ENCODE data around the gene ZW10. TPM values are rescaled to one million over a fixed set of nuclear protein-coding genes. Genes with fewer than 3 reads are reported as not detected.
"Not testable (repeated sequence)": the region's sequence is repeated elsewhere in the genome, so short reads cannot be mapped to it uniquely, and the experiment has no call there.

The ZW10 gene
- total RNA-seq, 1 donor from 2014 or later = 21.3 TPM

GRCh38 chr11:113729456-113729855 lies 44.0 kb downstream of the ZW10 start:
- H3K27me3 Mint-ChIP-seq = no peaks in the 10 kb centered on the region
- intact Hi-C loops (cut with micrococcal nuclease) = no loop called here
- H3K27ac Mint-ChIP-seq = no peak overlapping the region

GRCh38 chr11:113728814-113729213 lies 44.7 kb downstream of the ZW10 start:
- H3K27ac Mint-ChIP-seq = no peak overlapping the region
- intact Hi-C loops (cut with micrococcal nuclease) = no loop called here
- peaks cover 2% of the 10 kb centered on the region for H3K4me1 Mint-ChIP-seq
- H3K36me3 Mint-ChIP-seq (ENCODE audit: low read depth) = peaks cover 13% of the 10 kb centered on the region
- no peaks in the 10 kb centered on the region for H3K27me3 Mint-ChIP-seq
- DNase-seq = no peak
- no peak overlapping the region for H3K4me3 Mint-ChIP-seq
- no peaks in the 10 kb centered on the region for H3K9me3 Mint-ChIP-seq

More at GRCh38 chr11:113729456-113729855, 44.0 kb downstream of the ZW10 start:
- Mint-ChIP-seq H3K9me3 (no peaks in the 10 kb centered on the region), H3K36me3 (ENCODE audit: low read depth) (peaks cover 19% of the 10 kb centered on the region), H3K4me3 (no peak overlapping the region), H3K4me1 (peaks cover 2% of the 10 kb centered on the region)
- no peak for DNase-seq

GRCh38 chr11:113725913-113726312 lies 47.6 kb downstream of the ZW10 start:
- Mint-ChIP-seq H3K4me3 (no peak overlapping the region), H3K36me3 (ENCODE audit: low read depth) (no peaks in the 10 kb centered on the region), H3K27ac (no peak overlapping the region), H3K4me1 (peaks cover 2% of the 10 kb centered on the region), H3K9me3 (no peaks in the 10 kb centered on the region), H3K27me3 (no peaks in the 10 kb centered on the region)
- intact Hi-C loops (cut with micrococcal nuclease) = no loop called here
- no peak for DNase-seq

- H3K4me1 Mint-ChIP-seq = peaks cover 2% of the 10 kb centered on the region
- no peaks in the 10 kb centered on the region for H3K9me3 Mint-ChIP-seq
- H3K36me3 Mint-ChIP-seq (ENCODE audit: low read depth) = no peaks in the 10 kb centered on the region
- DNase-seq = no peak
- H3K27ac Mint-ChIP-seq = no peak overlapping the region
- intact Hi-C loops (cut with micrococcal nuclease) = no loop called here
- no peak overlapping the region for H3K4me3 Mint-ChIP-seq
- H3K27me3 Mint-ChIP-seq = no peaks in the 10 kb centered on the region
These were observed 48.1 kb downstream of the ZW10 start for GRCh38 chr11:113725407-113725806.

GRCh38 chr11:113724778-113725177 lies 48.7 kb downstream of the ZW10 start:
- Mint-ChIP-seq H3K9me3 (no peaks in the 10 kb centered on the region), H3K27me3 (no peaks in the 10 kb centered on the region), H3K4me3 (no peak overlapping the region), H3K4me1 (peaks cover 2% of the 10 kb centered on the region), H3K27ac (no peak overlapping the region), H3K36me3 (ENCODE audit: low read depth) (no peaks in the 10 kb centered on the region)
- no peak for DNase-seq
- intact Hi-C loops (cut with micrococcal nuclease) = no loop called here

GRCh38 chr11:113723787-113724186 lies 49.7 kb downstream of the ZW10 start:
- no peak for DNase-seq
- Mint-ChIP-seq H3K36me3 (ENCODE audit: low read depth) (peaks cover 3% of the 10 kb centered on the region), H3K4me3 (no peak overlapping the region), H3K4me1 (peaks cover under 1% of the 10 kb centered on the region), H3K9me3 (peaks cover 4% of the 10 kb centered on the region), H3K27ac (no peak overlapping the region), H3K27me3 (no peaks in the 10 kb centered on the region)
- intact Hi-C loops (cut with micrococcal nuclease) = no loop called here

- no peaks in the 10 kb centered on the region for H3K4me1 Mint-ChIP-seq
- intact Hi-C loops (cut with micrococcal nuclease) = no loop called here
- H3K27ac Mint-ChIP-seq = no peak overlapping the region
- H3K27me3 Mint-ChIP-seq = no peaks in the 10 kb centered on the region
- no peak overlapping the region for H3K4me3 Mint-ChIP-seq
- H3K9me3 Mint-ChIP-seq = peaks cover 4% of the 10 kb centered on the region
- no peak for DNase-seq
- H3K36me3 Mint-ChIP-seq (ENCODE audit: low read depth) = peaks cover 3% of the 10 kb centered on the region
These were observed 50.6 kb downstream of the ZW10 start for GRCh38 chr11:113722934-113723333.

GRCh38 chr11:113722221-113722620 lies 51.3 kb downstream of the ZW10 start:
- DNase-seq = no peak
- intact Hi-C loops (cut with micrococcal nuclease) = no loop called here
- peaks cover 4% of the 10 kb centered on the region for H3K9me3 Mint-ChIP-seq
- H3K36me3 Mint-ChIP-seq (ENCODE audit: low read depth) = peaks cover 3% of the 10 kb centered on the region
- no peak overlapping the region for H3K27ac Mint-ChIP-seq
- no peaks in the 10 kb centered on the region for H3K27me3 Mint-ChIP-seq
- H3K4me1 Mint-ChIP-seq = no peaks in the 10 kb centered on the region
- H3K4me3 Mint-ChIP-seq = no peak overlapping the region

- intact Hi-C loops (cut with micrococcal nuclease) = no loop called here
- Mint-ChIP-seq H3K27ac (no peak overlapping the region), H3K4me1 (no peaks in the 10 kb centered on the region), H3K27me3 (no peaks in the 10 kb centered on the region), H3K9me3 (peaks cover 4% of the 10 kb centered on the region), H3K36me3 (ENCODE audit: low read depth) (peaks cover 4% of the 10 kb centered on the region), H3K4me3 (no peak overlapping the region)
- DNase-seq = no peak
These were observed 51.9 kb downstream of the ZW10 start for GRCh38 chr11:113721462-113722066.

GRCh38 chr11:113720478-113720877 lies 53.0 kb downstream of the ZW10 start:
- H3K27ac Mint-ChIP-seq; H3K9me3 Mint-ChIP-seq; H3K4me1 Mint-ChIP-seq; DNase-seq; intact Hi-C loops (cut with micrococcal nuclease); H3K27me3 Mint-ChIP-seq; H3K4me3 Mint-ChIP-seq; H3K36me3 Mint-ChIP-seq (ENCODE audit: low read depth): not testable (repeated sequence)

- no peak overlapping the region for H3K4me3 Mint-ChIP-seq
- peaks cover 4% of the 10 kb centered on the region for H3K9me3 Mint-ChIP-seq
- H3K4me1 Mint-ChIP-seq = no peaks in the 10 kb centered on the region
- no peaks in the 10 kb centered on the region for H3K27me3 Mint-ChIP-seq
- no peak for DNase-seq
- peaks cover 4% of the 10 kb centered on the region for H3K36me3 Mint-ChIP-seq (ENCODE audit: low read depth)
- H3K27ac Mint-ChIP-seq = no peak overlapping the region
- intact Hi-C loops (cut with micrococcal nuclease) = no loop called here
These were observed 57.4 kb downstream of the ZW10 start for GRCh38 chr11:113715882-113716625.

- H3K9me3 Mint-ChIP-seq = peaks cover 4% of the 10 kb centered on the region
- DNase-seq = no peak
- no peak overlapping the region for H3K4me3 Mint-ChIP-seq
- H3K27ac Mint-ChIP-seq = no peak overlapping the region
- peaks cover 4% of the 10 kb centered on the region for H3K36me3 Mint-ChIP-seq (ENCODE audit: low read depth)
- no peaks in the 10 kb centered on the region for H3K27me3 Mint-ChIP-seq
- no peaks in the 10 kb centered on the region for H3K4me1 Mint-ChIP-seq
- intact Hi-C loops (cut with micrococcal nuclease) = no loop called here
These were observed 58.2 kb downstream of the ZW10 start for GRCh38 chr11:113715273-113715672.

GRCh38 chr11:113710989-113711388 lies 62.5 kb downstream of the ZW10 start:
- peaks cover 14% of the 10 kb centered on the region for H3K9me3 Mint-ChIP-seq
- intact Hi-C loops (cut with micrococcal nuclease) = no loop called here
- no peaks in the 10 kb centered on the region for H3K4me1 Mint-ChIP-seq
- no peak for DNase-seq
- no peaks in the 10 kb centered on the region for H3K36me3 Mint-ChIP-seq (ENCODE audit: low read depth)
- no peak overlapping the region for H3K27ac Mint-ChIP-seq
- no peak overlapping the region for H3K4me3 Mint-ChIP-seq
- H3K27me3 Mint-ChIP-seq = no peaks in the 10 kb centered on the region

GRCh38 chr11:113705871-113706655 lies 67.4 kb downstream of the ZW10 start, which contains the start of gene TMPRSS5:
Gene TMPRSS5, minus strand, starts transcription at chr11:113706308. Its CDS starts 84 bp downstream, at chr11:113706224.
- Mint-ChIP-seq H3K9me3 (peaks cover 14% of the 10 kb centered on the region), H3K4me1 (no peaks in the 10 kb centered on the region), H3K36me3 (ENCODE audit: low read depth) (no peaks in the 10 kb centered on the region), H3K4me3 (no peak within 1 kb of the TSS), H3K27me3 (no peaks in the 10 kb centered on the region), H3K27ac (no peak within 1 kb of the TSS)
- intact Hi-C loops (cut with micrococcal nuclease) = no loop called here
- DNase-seq = no peak
